ENCODE data around the gene ACTL6B. TPM values are rescaled to one million over a fixed set of nuclear protein-coding genes. Genes with fewer than 3 reads are reported as not detected.

Gene ACTL6B
- total and polyA plus RNA-seq, 10 donors: not detected

GRCh38 chr7:100609958-100610357 is 46.3 kb downstream of the ACTL6B start:
- 90 to 94% (median 91%) methylated on average over 5 of the region's 5 CpGs for WGBS, 5 donors
- TF ChIP-seq POLR2AphosphoS5 (IDR thresholded peaks at IDR 0.05): no peak
- H3K27me3 ChIP-seq (replicated peaks in 1 of 7): peaks cover 0 to 15% (median 0%) of the 10 kb centered on the region in 7 donors
- intact Hi-C loops (cut with DNase I; ENCODE audit: low total_unique reads): loop anchor here (10.0 kb wide), 1 partner anchor 65 kb away; the partner anchor contains the start of gene GNB2
- DNase-seq: no peak
- H3K27ac ChIP-seq: no peak overlapping the region
- no peak overlapping the region for H3K4me3 ChIP-seq
- H3K36me3 ChIP-seq: peaks cover 0 to 8% (median 2%) of the 10 kb centered on the region in 6 donors
- peaks cover 13 to 39% (median 32%) of the 10 kb centered on the region in 6 donors for H3K4me1 ChIP-seq
- H3K9me3 ChIP-seq: no peaks in the 10 kb centered on the region

- H3K9me3 ChIP-seq: no peaks in the 10 kb centered on the region
- TF ChIP-seq CTCF (IDR thresholded peaks at IDR 0.05 in 8 of 11, conservative IDR thresholded peaks at IDR 0.05 in 3 of 11) (no peak), POLR2AphosphoS5 (IDR thresholded peaks at IDR 0.05) (no peak), POLR2A (IDR thresholded peaks at IDR 0.05) (no peak)
- H3K27me3 ChIP-seq (replicated peaks in 1 of 7): peaks cover 0 to 22% (median 0%) of the 10 kb centered on the region in 7 donors
- intact Hi-C loops (cut with DNase I; ENCODE audit: low total_unique reads): no loop called here
- H3K36me3 ChIP-seq: no peaks in the 10 kb centered on the region
- WGBS, 5 donors: 80 to 95% (median 86%) methylated on average over 8 of the region's 8 CpGs
- H3K4me1 ChIP-seq: peaks cover 12 to 48% (median 28%) of the 10 kb centered on the region in 6 donors
- no peak overlapping the region for H3K4me3 ChIP-seq
- no peak overlapping the region for H3K27ac ChIP-seq
- DNase-seq: no peak
These were observed 49.1 kb downstream of the ACTL6B start for GRCh38 chr7:100607111-100607510.

GRCh38 chr7:100606313-100606712 is 49.9 kb downstream of the ACTL6B start:
- Histone ChIP-seq H3K27ac (no peak overlapping the region), H3K36me3 (no peaks in the 10 kb centered on the region), H3K27me3 (replicated peaks in 1 of 7) (peaks cover 0 to 22% (median 0%) of the 10 kb centered on the region in 7 donors), H3K9me3 (no peaks in the 10 kb centered on the region), H3K4me3 (no peak overlapping the region), H3K4me1 (peaks cover 12 to 46% (median 27%) of the 10 kb centered on the region in 6 donors)
- no peak for DNase-seq
- 86 to 97% (median 89%) methylated on average over 12 of the region's 12 CpGs for WGBS, 5 donors
- intact Hi-C loops (cut with DNase I; ENCODE audit: low total_unique reads): no loop called here
- no peak for TF ChIP-seq CTCF (IDR thresholded peaks at IDR 0.05 in 8 of 11, conservative IDR thresholded peaks at IDR 0.05 in 3 of 11)
- no peak for TF ChIP-seq POLR2A (IDR thresholded peaks at IDR 0.05)
- TF ChIP-seq POLR2AphosphoS5 (IDR thresholded peaks at IDR 0.05): no peak

GRCh38 chr7:100604976-100605911 is 51.0 kb downstream of the ACTL6B start:
- Histone ChIP-seq H3K4me3 (peak overlapping the region; percentile 46 to 88 (median 62)), H3K4me1 (peaks cover 12 to 42% (median 24%) of the 10 kb centered on the region in 6 donors), H3K27ac (peak overlapping the region in 5 of 8 donors; percentile 72 to 88 (median 79)), H3K9me3 (no peaks in the 10 kb centered on the region), H3K36me3 (no peaks in the 10 kb centered on the region), H3K27me3 (replicated peaks in 1 of 7) (peaks cover 0 to 28% (median 0%) of the 10 kb centered on the region in 7 donors)
- intact Hi-C loops (cut with DNase I; ENCODE audit: low total_unique reads): no loop called here
- TF ChIP-seq POLR2AphosphoS5 (IDR thresholded peaks at IDR 0.05) (peak in 2 of 3 donors; percentile 34 to 35), CTCF (IDR thresholded peaks at IDR 0.05 in 8 of 11, conservative IDR thresholded peaks at IDR 0.05 in 3 of 11) (no peak)
- WGBS, 5 donors: 8 to 21% (median 10%) methylated on average over 48 to 68 of the region's 68 CpGs
- peak; percentile 86 for DNase-seq
